OCI-LY1 (cell line): ENCODE data around the gene OPHN1.

Source experiments
- H2AFZ ChIP-seq: fragments of 200-600 bp; sonication (generic), shearing (Covaris generic); 2 replicates; pipeline ENCODE4 v1.6.0; 2014; ENCODE audit warnings: antibody characterized with exemption, mild to moderate bottlenecking, low read length
- H3F3A ChIP-seq: fragments of 200-600 bp; sonication (generic), shearing (Covaris generic); 2 replicates; pipeline ENCODE4 v1.6.0; 2014; ENCODE audit warnings: mild to moderate bottlenecking, antibody characterized with exemption, low read length, moderate library complexity; ENCODE audit not compliant: insufficient read depth
- H3K27ac ChIP-seq: fragments of 200-600 bp; sonication (generic); 2 replicates; pipeline ENCODE4 v1.5.1; 2014; ENCODE audit warnings: low read length, mixed run types, mild to moderate bottlenecking, low read depth; ENCODE audit not compliant: poor library complexity, severe bottlenecking
- H3K27me3 ChIP-seq: fragments of 200-600 bp; sonication (generic); 2 replicates; pipeline ENCODE4 v1.6.0; 2014; ENCODE audit warnings: antibody characterized with exemption, mild to moderate bottlenecking, low read length, moderate library complexity; ENCODE audit not compliant: insufficient read depth
- H3K36me3 ChIP-seq: fragments of 200-600 bp; sonication (generic); 2 replicates; pipeline ENCODE4 v1.6.1; 2014; ENCODE audit warnings: mild to moderate bottlenecking, antibody characterized with exemption, low read length, moderate library complexity, mixed read lengths; ENCODE audit not compliant: insufficient read depth
- H3K4me1 ChIP-seq: fragments of 200-600 bp; sonication (generic); 2 replicates; pipeline ENCODE4 v1.5.1; 2014; ENCODE audit warnings: mild to moderate bottlenecking, low read length, moderate library complexity; ENCODE audit not compliant: insufficient read depth, severe bottlenecking
- H3K4me2 ChIP-seq: fragments of 200-600 bp; sonication (generic), shearing (Covaris generic); 2 replicates; pipeline ENCODE4 v1.6.1; 2014; ENCODE audit warnings: low read length
- H3K4me3 ChIP-seq: fragments of 200-600 bp; sonication (generic); 2 replicates; pipeline ENCODE4 v1.5.1; 2014; ENCODE audit warnings: low read length, low read depth, mild to moderate bottlenecking, mixed read lengths; ENCODE audit not compliant: poor library complexity, severe bottlenecking
- H3K79me2 ChIP-seq: fragments of 200-600 bp; shearing (Covaris generic); 2 replicates; pipeline ENCODE4 v1.6.1; 2016; ENCODE audit warnings: mixed run types, low read length, mixed read lengths; ENCODE audit not compliant: insufficient read depth
- H3K9ac ChIP-seq: fragments of 200-600 bp; sonication (generic), shearing (Covaris generic); 2 replicates; pipeline ENCODE4 v1.6.1; 2014; ENCODE audit warnings: mild to moderate bottlenecking, low read length, mixed read lengths
- H3K9me2 ChIP-seq: fragments of 200-600 bp; sonication (generic), shearing (Covaris generic); 2 replicates; pipeline ENCODE4 v1.6.1; 2014; ENCODE audit warnings: low read depth, mild to moderate bottlenecking, low read length, mixed read lengths
- H3K9me3 ChIP-seq: fragments of 200-600 bp; shearing (Covaris generic); 2 replicates; pipeline ENCODE4 v1.6.1; 2014; ENCODE audit warnings: low read length, mixed read lengths
- H4K20me1 ChIP-seq: fragments of 200-600 bp; sonication (generic), shearing (Covaris generic); 2 replicates; pipeline ENCODE4 v1.6.0; 2016; ENCODE audit warnings: mild to moderate bottlenecking, low read length; ENCODE audit not compliant: insufficient read depth
- CTCF ChIP-seq: fragments of 200-600 bp; sonication (generic), shearing (Covaris generic); IDR thresholded peaks from 2 replicates; pipeline ENCODE4 v1.5.1; 2017; ENCODE audit warnings: mild to moderate bottlenecking, antibody characterized with exemption, low read length, moderate library complexity, mixed read lengths
- EZH2 ChIP-seq: fragments of 200-600 bp; sonication (generic), shearing (Covaris generic); IDR thresholded peaks from 2 replicates; pipeline ENCODE4 v1.8.0; 2017; ENCODE audit warnings: borderline replicate concordance, mixed run types, mild to moderate bottlenecking, antibody characterized with exemption, low read length, moderate library complexity, mixed read lengths

The OPHN1 gene

GRCh38 chrX:68433981-68434299 is 645 bp upstream of the OPHN1 start:
- Histone ChIP-seq H3K9me2 (no peaks in the 10 kb centered on the region), H3K27ac (no peak overlapping the region), H3K4me3 (no peak overlapping the region), H3K79me2 (no peaks in the 10 kb centered on the region), H3K27me3 (no peaks in the 10 kb centered on the region), H4K20me1 (no peaks in the 10 kb centered on the region), H3K4me1 (no peaks in the 10 kb centered on the region), H3K4me2 (no peak overlapping the region), H3K9me3 (no peaks in the 10 kb centered on the region), H3K36me3 (no peaks in the 10 kb centered on the region), H3F3A (no peaks in the 10 kb centered on the region), H2AFZ (no peak overlapping the region), H3K9ac (no peak overlapping the region)
- TF ChIP-seq CTCF (no peak), EZH2 (no peak)

DNA sequence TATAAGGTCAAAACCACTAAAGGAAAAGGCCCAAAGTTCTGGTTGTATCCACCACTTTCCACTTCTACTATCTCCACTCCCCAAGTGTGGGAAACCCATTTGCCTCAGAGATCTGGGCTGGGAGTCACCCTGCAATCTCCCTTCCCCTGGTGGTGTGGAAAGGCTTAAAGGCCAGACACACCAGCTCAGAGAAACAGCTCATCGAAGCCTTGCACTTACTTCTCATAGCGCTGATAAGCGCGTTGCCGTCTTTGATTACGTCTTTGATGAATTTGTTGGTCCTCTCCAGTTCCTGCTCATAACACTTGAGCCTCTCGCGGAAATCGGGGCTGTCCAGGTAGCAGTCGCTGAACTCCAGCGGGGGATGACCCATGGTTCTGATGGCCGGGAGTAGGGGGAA is 647 bp downstream of the OPHN1 start:
- no peak overlapping the region for H3K4me2 ChIP-seq
- H3K36me3 ChIP-seq: no peaks in the 10 kb centered on the region
- H3K9ac ChIP-seq: no peak overlapping the region
- H3K9me3 ChIP-seq: no peaks in the 10 kb centered on the region
- H3K4me3 ChIP-seq: no peak overlapping the region
- no peaks in the 10 kb centered on the region for H3K4me1 ChIP-seq
- H4K20me1 ChIP-seq: no peaks in the 10 kb centered on the region
- TF ChIP-seq CTCF: no peak
- no peak for TF ChIP-seq EZH2
- H3K27me3 ChIP-seq: no peaks in the 10 kb centered on the region
- H3K79me2 ChIP-seq: no peaks in the 10 kb centered on the region
- no peak overlapping the region for H3K27ac ChIP-seq
- no peaks in the 10 kb centered on the region for H3F3A ChIP-seq
- H2AFZ ChIP-seq: no peak overlapping the region
- no peaks in the 10 kb centered on the region for H3K9me2 ChIP-seq

DNA sequence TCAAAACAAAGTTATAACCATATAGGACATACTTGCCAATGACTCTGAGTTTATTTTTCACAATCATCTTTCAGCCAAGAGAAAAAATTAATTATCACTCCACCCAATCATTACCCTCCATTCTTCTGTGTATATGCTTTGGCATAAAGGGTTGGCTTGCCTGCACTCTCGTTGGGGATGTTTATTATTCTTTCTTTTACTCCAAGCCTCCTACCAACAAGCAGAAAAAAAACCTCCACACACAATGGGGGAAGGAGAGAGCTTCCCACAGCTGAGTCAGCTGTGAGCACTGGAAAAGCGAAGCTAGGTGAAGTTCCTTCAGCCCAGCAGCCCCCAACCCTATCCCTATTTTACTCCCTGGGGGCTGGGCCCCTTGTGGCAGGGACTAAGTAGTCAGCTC is 1.5 kb downstream of the OPHN1 start:
- Histone ChIP-seq H3K9me3 (no peaks in the 10 kb centered on the region), H2AFZ (no peak overlapping the region), H3K4me3 (no peak overlapping the region), H3F3A (no peaks in the 10 kb centered on the region), H3K4me2 (no peak overlapping the region), H3K36me3 (no peaks in the 10 kb centered on the region), H3K79me2 (no peaks in the 10 kb centered on the region), H3K4me1 (no peaks in the 10 kb centered on the region), H4K20me1 (no peaks in the 10 kb centered on the region), H3K27ac (no peak overlapping the region), H3K9me2 (no peaks in the 10 kb centered on the region), H3K9ac (no peak overlapping the region), H3K27me3 (no peaks in the 10 kb centered on the region)
- TF ChIP-seq CTCF (no peak), EZH2 (no peak)
